GM12873 (cell line): ENCODE measurements around the gene ABI2.

Experiments used
- TF ChIP-seq, protein P1 (sequence below): IDR thresholded peaks from 2 replicates; pipeline ENCODE4 v1.5.1; 2012; ENCODE audit warnings: low read depth, mild to moderate bottlenecking, moderate library complexity, low read length, control low read depth; ENCODE audit not compliant: insufficient read depth; ENCODE audit errors: missing control alignments

The ABI2 gene

DNA sequence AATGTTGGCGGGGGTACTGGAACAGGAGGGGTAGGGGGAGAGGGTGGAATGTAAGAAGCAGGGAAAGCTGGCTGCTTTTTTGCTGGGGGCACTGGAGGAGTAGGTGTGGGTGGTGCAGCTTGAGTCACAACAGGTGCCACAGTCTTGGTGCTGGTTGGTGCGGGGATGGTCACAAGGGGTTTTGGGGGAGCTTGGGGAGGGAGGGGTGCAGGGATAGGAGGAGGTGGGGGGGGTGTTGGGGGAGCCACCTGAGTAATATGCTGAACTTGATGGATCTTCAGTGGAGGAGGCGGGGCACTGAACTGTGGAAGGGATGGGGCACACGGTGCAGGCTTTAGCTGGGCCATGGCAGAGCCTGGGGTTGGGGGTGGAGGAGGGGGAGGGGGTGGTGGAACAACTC lies 112.5 kb downstream of the ABI2 start:
- TF ChIP-seq, protein P1, sequence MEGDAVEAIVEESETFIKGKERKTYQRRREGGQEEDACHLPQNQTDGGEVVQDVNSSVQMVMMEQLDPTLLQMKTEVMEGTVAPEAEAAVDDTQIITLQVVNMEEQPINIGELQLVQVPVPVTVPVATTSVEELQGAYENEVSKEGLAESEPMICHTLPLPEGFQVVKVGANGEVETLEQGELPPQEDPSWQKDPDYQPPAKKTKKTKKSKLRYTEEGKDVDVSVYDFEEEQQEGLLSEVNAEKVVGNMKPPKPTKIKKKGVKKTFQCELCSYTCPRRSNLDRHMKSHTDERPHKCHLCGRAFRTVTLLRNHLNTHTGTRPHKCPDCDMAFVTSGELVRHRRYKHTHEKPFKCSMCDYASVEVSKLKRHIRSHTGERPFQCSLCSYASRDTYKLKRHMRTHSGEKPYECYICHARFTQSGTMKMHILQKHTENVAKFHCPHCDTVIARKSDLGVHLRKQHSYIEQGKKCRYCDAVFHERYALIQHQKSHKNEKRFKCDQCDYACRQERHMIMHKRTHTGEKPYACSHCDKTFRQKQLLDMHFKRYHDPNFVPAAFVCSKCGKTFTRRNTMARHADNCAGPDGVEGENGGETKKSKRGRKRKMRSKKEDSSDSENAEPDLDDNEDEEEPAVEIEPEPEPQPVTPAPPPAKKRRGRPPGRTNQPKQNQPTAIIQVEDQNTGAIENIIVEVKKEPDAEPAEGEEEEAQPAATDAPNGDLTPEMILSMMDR, result no peak

DNA sequence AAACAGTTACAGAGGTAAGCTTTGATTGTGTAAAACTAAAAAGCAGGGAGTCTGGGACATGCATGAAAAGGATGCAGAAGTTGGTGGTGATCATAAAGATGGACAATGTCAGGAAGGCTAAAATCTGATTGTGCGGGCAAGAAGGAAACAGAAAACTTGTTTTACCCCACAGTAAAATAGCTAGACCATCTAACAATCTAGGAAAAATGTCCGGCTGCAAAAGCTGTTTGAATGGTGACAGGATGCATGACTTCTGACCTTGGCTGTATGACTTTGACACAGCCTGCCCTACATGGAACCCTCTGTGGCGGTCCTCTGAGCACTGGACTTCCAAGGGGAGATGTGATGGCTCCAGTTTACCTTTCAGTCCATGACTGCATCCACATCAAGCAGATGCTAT lies 113.3 kb downstream of the ABI2 start:
- TF ChIP-seq, protein P1, result no peak

DNA sequence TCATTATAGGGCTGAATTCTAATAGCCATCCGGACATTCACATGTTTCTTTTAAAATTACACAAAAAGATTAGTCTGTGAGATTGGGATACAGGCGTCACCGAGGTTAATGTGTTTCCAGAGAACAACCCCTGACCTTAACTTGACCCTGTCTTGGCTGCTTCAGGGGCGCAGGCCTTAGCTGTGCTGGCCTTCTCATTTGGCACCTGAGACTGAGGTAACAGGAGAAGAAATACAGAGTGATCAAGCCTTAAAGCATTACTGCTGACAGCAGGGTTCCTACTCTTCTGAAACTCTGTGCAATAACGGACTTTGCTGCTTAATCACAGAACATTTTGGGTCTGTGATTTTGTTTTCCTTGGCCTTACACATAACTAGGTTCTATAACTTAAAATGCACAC lies 114.3 kb downstream of the ABI2 start:
- TF ChIP-seq, protein P1, result no peak

DNA sequence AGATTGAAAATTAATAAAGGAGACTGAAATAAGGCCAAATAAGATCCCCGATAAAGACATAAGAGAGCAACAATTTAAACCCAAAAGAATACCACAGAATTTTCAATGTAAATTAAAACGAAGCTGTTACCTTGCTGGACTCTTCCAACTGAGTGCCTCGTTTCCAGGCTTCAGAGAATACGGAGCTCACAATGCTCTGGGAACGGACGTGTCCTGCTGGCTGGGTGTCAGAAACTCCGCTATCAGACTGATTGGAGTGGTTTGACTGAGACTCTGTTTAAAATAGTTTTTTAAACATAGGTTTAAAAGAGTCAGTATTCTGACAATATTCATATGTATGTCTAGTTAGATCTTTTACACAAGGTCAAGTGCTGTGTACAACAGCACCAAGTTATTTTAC lies 116.5 kb downstream of the ABI2 start:
- TF ChIP-seq, protein P1, result no peak

DNA sequence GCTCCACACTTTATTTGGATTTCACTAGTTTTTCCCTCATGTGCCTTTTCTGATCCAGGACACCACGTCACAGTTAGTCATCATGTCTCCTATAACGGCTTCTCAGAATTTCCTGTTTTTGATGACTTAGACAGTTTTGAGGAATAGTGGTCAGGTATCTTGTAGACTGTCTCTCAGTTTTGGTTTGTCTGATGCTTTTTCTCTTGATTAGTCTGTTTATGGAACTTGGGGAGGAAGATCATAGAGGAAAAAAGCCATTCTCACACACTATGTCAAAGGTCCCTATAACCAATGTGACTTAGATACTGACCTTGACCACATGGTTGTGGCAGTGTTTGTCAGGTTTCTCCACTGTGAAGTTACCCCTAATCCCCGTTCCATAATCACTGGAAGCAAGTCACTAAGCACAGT lies 117.9 kb downstream of the ABI2 start:
- TF ChIP-seq, protein P1, result no peak

DNA sequence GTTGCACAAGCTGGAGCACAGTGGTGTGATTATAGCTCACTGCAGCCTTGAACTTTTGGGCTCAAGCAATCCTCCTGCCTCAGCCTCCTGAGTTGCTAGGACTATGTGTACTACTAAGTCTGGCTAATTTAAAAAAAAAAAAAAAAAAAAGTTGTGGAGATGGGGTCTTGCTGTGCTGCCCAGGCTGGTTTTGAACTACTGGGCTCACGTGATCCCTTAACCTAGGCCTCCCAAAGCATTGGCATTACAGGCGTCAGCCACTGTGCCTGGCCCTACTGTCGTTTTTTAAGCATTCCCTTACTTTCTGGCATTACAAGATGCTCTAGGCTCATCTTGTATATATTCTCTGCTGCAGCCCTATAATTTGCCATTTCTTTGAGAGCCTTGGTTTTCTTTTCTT lies 118.6 kb downstream of the ABI2 start:
- TF ChIP-seq, protein P1, result no peak

DNA sequence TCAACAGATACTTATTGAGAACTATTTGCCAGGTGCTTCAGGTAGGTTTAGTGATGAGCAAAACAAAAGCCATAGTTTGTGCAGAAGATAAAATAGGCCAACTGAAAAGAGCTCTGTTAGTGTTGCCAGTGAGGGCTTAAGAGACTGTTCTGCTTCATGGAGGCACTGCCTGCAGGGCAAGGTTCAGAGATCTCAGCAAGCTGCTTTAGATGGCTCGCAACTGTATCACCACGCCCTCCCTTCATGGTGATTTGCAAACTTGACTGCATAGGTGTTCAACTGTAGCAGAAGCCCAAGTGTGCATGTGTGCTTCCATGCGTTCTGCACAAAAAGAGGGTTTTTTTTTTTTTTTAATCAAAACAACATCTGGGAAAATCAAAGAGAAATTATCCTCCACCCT lies 122.4 kb downstream of the ABI2 start:
- TF ChIP-seq, protein P1, result no peak
